CD4-positive, alpha-beta T cell treated with Interferon alpha-2 for 1 hour (primary cell): Measurements from ENCODE around the gene ABCC10.
"Not testable (repeated sequence)": the region's sequence is repeated elsewhere in the genome, so short reads cannot be mapped to it uniquely, and the experiment has no call there.

Source experiments
- DNase-seq, 2 donors: peaks; one replicate each; pipeline ENCODE4 v3.0.0-alpha.2; 2020 to 2022

Gene ABCC10

GRCh38 chr6:43476746-43477145 lies 49.4 kb downstream of the ABCC10 start:
- peak in 1 of 2 donors; percentile 18 for DNase-seq

- peak; percentile 93 to 96 for DNase-seq
Observed at GRCh38 chr6:43477235-43478007, 50.1 kb downstream of the ABCC10 start, which contains the start of gene TJAP1. Gene TJAP1, plus strand, starts transcription at chr6:43477570. Its CDS starts 21,432 bp downstream, at chr6:43499002.

GRCh38 chr6:43478008-43478372 lies 50.6 kb downstream of the ABCC10 start:
- peak in 1 of 2 donors; percentile 18 for DNase-seq

- DNase-seq = no peak
Observed at GRCh38 chr6:43481075-43481474, 53.7 kb downstream of the ABCC10 start.

GRCh38 chr6:43481591-43482236 lies 54.4 kb downstream of the ABCC10 start:
- no peak for DNase-seq

GRCh38 chr6:43488667-43489276 lies 61.4 kb downstream of the ABCC10 start:
- DNase-seq = no peak

- DNase-seq = no peak
Observed at GRCh38 chr6:43489277-43490072, 62.1 kb downstream of the ABCC10 start.

GRCh38 chr6:43490523-43490939 lies 63.2 kb downstream of the ABCC10 start:
- no peak for DNase-seq

GRCh38 chr6:43491750-43492661 lies 64.7 kb downstream of the ABCC10 start:
- DNase-seq = no peak

GRCh38 chr6:43492673-43493072 lies 65.3 kb downstream of the ABCC10 start:
- DNase-seq = no peak

- DNase-seq = no peak
Observed at GRCh38 chr6:43493230-43493629, 65.9 kb downstream of the ABCC10 start.

- no peak for DNase-seq
Observed at GRCh38 chr6:43493833-43494232, 66.5 kb downstream of the ABCC10 start.

GRCh38 chr6:43494321-43494720 lies 67.0 kb downstream of the ABCC10 start:
- no peak for DNase-seq

- DNase-seq = no peak
Observed at GRCh38 chr6:43494766-43495165, 67.4 kb downstream of the ABCC10 start.

GRCh38 chr6:43495409-43495941 lies 68.1 kb downstream of the ABCC10 start:
- DNase-seq = peak in 1 of 2 donors; percentile 50

- peak in 1 of 2 donors; percentile 39 for DNase-seq
Observed at GRCh38 chr6:43496370-43497128, 69.2 kb downstream of the ABCC10 start.

- no peak for DNase-seq
Observed at GRCh38 chr6:43497129-43497396, 69.7 kb downstream of the ABCC10 start.

GRCh38 chr6:43497689-43498088 lies 70.3 kb downstream of the ABCC10 start:
- no peak for DNase-seq

- DNase-seq = not testable (repeated sequence)
Observed at GRCh38 chr6:43498291-43498690, 71.0 kb downstream of the ABCC10 start.

- DNase-seq = no peak
Observed at GRCh38 chr6:43499028-43499815, 71.9 kb downstream of the ABCC10 start.
